Frontal cortex (tissue), 4 donors: Measurements from ENCODE around the gene NKD2. TPM values are rescaled to one million over a fixed set of nuclear protein-coding genes. Genes with fewer than 3 reads are reported as not detected.
A peak's percentile ranks its signal among the peaks of the same experiment; 100 is the strongest.
"Not testable (repeated sequence)": the region's sequence is repeated elsewhere in the genome, so short reads cannot be mapped to it uniquely, and the experiment has no call there.

Source experiments
- DNase-seq, 2 donors: peaks; one replicate each; pipeline ENCODE4 v3.0.0; 2012; ENCODE audit warnings: low spot score in 2 of 2
- FAIRE-seq: peaks from 2 replicates; lab custom pipeline; 2012; peaks lifted over from hg19 to GRCh38; lab: Jason Lieb, UNC
- total RNA-seq: library from RNA; depleted of rRNA; stranded (reverse); fragments of >200 nt; gene quantifications from one replicate; pipeline ENCODE4 v1.2.3, GENCODE V29; 2014
- donor health status: control.
- donor health status: control.
- donor health status: control.

Gene NKD2, protein sequence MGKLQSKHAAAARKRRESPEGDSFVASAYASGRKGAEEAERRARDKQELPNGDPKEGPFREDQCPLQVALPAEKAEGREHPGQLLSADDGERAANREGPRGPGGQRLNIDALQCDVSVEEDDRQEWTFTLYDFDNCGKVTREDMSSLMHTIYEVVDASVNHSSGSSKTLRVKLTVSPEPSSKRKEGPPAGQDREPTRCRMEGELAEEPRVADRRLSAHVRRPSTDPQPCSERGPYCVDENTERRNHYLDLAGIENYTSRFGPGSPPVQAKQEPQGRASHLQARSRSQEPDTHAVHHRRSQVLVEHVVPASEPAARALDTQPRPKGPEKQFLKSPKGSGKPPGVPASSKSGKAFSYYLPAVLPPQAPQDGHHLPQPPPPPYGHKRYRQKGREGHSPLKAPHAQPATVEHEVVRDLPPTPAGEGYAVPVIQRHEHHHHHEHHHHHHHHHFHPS
- 2.9 TPM for total RNA-seq

- DNase-seq (peak; percentile 74 to 84), FAIRE-seq (no peak)
These were observed at the start of gene NKD2 for GRCh38 chr5:1008451-1009358. TSS of gene NKD2 (plus strand) at chr5:1008802. CDS start at chr5:1009058, 256 bp downstream.

GRCh38 chr5:959581-960531 lies 48.7 kb upstream of the NKD2 start:
- FAIRE-seq (no peak), DNase-seq (no peak)

- DNase-seq: no peak
- FAIRE-seq: no peak
These were observed 48.1 kb upstream of the NKD2 start for GRCh38 chr5:960551-960950.

- FAIRE-seq (no peak), DNase-seq (no peak)
These were observed 47.4 kb upstream of the NKD2 start for GRCh38 chr5:961002-961710.

DNA sequence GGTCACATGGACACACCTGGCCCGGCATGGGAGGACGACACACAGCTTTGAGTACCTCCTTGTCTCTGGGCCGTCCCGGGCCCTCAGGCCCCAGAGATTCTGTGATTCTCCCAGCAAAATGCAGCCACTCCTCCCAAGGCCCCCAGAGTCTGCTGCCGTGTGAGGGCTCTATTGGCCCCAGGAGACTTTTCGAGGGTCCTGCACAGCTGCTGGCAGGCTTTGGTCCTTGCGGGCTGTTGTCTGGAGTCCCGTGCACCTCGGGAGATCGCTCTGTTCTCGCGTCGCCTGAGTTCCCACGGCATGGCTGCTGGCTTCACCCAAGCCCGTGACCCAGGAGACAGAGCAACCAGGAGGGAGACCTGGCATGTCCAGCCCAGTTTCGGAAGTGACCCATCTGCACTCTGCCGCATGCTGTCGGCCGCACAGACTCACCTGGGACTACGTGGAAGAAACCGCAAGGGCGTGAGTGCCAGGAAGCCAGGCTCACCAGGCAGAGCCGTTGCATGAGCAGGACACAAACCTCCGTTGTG lies 46.8 kb upstream of the NKD2 start:
- DNase-seq: no peak

DNA sequence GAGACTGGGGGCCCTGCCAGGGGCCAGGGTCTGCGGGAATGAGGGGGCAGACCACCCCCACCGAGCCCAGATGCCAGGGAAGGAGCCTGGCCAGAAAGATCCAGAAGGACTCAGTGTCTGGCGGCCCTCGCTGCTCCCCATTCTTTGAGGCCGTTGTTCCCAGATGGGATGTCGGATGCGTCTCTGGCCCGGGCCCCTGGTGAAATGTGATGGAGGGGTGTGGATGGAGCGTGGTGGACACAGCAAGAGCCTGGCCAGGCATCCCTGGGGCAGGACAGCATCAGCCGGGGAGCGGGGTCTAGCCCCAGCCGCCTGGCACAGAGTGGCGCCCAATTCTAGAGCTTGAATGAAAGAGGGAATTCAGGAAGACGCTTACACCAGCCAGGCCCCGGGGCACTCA lies 46.2 kb upstream of the NKD2 start:
- FAIRE-seq (no peak), DNase-seq (no peak)

More for the DNA sequence above, 46.8 kb upstream of the NKD2 start:
- no peak for FAIRE-seq

DNA sequence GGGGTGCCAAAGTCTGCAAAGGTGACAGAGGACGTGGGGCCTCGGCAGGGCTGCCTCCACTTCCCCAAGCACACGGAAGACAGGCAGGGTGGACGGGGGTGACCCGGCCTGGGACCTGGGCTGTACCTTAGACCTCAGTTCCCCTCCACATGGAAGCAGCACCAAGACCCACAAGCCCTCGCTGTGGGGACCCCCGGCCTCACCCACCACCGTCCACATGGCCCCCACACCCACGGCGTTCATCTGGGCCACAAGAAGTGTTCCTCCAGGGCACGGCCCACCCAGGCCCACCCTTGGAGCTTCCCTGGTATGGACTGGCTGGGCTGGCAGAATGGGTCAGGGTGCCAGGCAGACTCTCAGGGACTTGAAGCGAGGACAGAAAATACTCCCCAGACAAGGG lies 45.8 kb upstream of the NKD2 start:
- DNase-seq (no peak), FAIRE-seq (no peak)

GRCh38 chr5:963310-963672 lies 45.3 kb upstream of the NKD2 start:
- no peak for DNase-seq
- no peak for FAIRE-seq

GRCh38 chr5:963673-964531 lies 44.7 kb upstream of the NKD2 start:
- FAIRE-seq (no peak), DNase-seq (no peak)

GRCh38 chr5:964821-965220 lies 43.8 kb upstream of the NKD2 start:
- DNase-seq (no peak), FAIRE-seq (no peak)

DNA sequence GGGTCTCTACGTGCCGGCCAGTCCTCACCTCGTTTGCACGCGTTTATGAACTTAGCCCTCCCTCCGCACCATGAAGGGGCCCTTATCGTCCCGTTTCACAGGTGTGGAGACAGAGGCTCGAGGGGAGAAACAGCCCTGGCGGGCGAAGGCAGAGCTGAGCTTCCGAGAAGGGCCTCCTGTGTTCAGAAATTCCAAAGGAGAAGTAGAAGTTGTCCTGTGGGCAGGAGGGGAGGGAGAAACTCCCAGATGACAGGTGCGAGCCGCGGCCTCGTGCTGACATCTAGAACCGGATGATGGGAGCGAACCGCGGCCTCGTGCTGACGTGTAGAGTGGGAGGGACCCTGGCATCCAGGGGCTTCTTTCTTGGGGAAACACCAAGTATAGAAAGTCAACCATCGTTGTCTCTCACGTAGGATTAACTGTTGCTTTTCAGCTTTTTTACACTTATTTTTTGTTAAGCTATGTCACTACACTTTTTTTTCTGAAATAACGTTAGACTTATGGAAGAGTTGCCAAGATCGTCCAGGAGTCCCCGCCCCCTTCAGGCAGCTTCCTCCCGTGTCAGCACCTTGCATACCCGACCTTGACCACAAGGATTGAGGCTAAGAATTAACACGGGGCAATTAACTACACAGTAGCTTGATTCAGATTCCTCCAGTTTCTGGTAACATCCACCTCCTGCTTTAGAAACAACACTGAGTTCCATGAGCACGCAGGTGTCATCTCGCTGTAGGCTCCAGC lies 42.8 kb upstream of the NKD2 start:
- no peak for FAIRE-seq
- DNase-seq: no peak

DNA sequence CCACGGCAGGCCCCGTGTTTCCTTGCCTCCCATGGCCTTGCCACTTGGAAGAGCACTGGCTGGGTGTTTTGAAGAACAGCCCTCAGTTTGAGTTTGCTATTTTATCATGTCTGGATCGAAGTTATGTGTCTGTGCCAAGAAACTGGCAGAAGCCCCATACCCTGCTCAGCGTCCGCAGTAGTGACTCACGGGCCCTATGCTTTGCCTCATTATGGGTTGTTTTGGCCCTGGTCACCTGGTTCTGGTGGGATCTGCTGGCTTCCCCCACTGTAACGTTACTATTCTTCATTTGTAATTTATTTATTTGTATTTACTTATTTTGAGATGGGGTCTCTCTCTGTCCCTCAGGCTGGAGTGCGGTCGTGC lies 42.3 kb upstream of the NKD2 start:
- no peak for DNase-seq
- no peak for FAIRE-seq

DNA sequence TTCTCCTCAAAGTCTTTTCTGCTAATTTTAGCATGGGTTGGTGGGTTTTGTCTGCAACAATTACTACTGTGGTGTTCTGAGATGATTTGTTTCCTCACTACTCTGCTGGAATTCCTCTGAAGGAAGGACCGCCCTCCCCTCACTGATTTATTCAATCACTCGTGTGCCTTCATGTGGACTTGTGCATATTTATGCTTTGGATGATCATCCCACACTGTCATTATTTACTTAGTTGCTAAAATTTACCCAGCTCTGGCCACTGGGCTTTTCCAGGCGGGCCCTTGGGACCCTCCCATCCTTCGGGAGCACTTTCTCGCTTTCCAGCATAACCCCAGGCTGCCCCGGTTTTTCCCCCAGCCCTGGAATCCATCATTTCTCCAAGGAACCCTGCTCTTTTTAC lies 41.7 kb upstream of the NKD2 start:
- no peak for FAIRE-seq

DNA sequence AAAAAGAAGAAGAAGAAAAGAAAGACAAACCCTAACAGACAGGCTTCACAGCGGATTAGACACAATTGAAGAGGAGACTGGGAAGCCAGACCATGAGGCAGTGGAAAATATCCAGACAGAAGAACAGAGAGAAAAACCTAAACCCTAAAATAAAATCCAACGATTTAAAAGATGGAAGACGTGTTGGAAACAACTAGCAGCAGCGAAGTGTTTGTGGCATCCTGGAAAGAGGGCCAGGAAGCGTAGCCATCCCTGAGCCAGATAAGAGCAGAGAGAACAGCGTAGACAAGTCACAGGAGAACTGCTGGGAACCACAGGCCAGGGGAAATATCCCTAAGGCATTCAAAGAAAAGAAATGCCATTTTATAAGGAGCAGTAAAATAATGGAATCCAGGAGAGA lies 39.7 kb upstream of the NKD2 start:
- DNase-seq (no peak), FAIRE-seq (no peak)

More for the DNA sequence above, 41.7 kb upstream of the NKD2 start:
- no peak for DNase-seq

DNA sequence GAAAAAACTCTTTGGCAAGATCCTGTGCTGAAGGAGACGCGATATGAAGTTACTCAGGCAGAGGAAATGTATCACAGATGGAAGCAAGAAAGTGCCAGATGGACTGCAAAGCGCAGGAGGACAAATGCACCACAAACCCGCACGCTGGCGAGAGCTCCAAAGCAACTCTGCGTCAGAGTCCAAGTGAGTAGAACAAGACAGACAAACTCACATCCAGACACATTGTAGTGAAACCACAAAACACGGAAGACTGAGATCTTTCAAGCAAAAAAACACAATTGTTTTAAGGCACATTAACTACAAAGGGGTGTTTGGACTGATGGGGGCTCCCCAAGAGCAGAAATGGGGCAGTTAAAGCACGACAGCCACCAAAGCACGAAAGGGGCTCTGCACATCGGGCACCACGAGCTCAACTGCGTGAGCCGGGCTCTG lies 39.2 kb upstream of the NKD2 start:
- FAIRE-seq (no peak), DNase-seq (no peak)

- FAIRE-seq, DNase-seq: not testable (repeated sequence)
These were observed 36.0 kb upstream of the NKD2 start for GRCh38 chr5:972575-972974.
